SKM-1 (cell line): ENCODE results near the gene PGAP6.
"Not testable (repeated sequence)": the region's sequence is repeated elsewhere in the genome, so short reads cannot be mapped to it uniquely, and the experiment has no call there.

ENCODE experiments used
- DNase-seq: peaks from one replicate; lab custom pipeline; 2025; ENCODE audit not compliant: unreplicated experiment; lab: John Stamatoyannopoulos, UW

Gene PGAP6

DNA sequence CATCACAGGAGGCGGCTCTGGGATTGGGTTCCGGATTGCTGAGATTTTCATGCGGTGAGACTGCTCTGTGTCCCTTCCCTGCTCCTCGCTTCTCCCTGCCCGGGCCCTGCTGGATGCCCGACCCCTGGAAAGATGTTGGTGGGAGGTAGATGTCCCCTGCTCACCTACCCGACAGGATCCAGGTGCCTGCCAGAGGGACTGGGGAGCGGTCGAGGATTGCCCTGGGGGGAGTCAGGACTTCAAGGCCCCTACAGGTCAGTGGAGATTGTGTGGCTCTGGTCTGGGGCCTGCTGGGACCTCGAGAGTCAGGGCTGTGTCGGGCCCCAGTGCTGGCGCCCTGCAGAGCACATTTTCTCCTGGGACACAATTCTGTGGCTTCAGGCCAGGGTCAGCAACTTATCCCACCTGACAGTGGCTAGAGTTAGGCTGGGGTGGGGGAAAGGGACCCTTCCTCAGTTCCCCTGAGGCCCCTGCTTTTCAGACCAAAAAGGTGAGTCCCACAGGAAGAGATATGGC lies 23.3 kb upstream of the PGAP6 start:
- no peak for DNase-seq

DNA sequence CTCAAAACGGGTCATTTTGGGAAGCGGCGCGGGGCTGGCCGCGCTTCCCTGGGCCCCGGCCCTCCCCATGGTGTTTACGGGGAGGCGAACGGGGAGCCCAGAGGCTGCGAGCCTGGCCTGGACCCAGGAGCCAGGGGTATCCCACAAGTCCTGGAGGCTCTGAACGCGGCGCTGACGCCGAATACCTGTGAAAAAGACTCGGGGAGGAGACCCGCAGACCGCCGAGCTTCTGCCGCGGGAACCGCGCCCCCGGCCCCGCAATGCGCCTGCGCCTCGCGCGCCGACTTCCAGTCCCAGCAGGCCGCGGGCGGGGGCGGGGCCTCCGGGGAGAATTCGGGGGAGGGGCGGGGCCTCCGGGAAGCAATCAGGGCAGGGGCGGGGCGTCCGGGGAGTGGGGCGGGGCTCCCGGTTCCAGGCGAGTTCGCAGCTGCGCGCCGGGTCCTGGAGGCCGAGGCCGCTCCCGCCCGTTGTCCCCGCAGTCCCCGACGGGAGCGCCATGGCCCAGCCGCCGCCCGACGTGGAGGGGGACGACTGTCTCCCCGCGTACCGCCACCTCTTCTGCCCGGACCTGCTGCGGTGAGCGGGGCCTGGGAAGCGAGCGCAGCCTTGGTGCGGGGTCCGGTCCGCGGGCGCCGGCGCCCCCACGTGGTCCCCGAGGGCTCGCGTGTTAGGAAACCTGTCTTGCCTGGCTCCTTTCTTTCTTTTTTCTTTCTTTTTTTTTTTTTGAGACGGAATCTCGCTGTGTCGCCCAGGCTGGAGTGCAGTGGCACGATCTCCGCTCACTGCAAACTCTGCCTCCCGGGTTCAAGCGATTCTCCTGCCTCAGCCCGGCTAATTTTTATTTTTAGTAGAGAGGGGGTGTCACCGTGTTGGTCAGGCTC lies 19.9 kb upstream of the PGAP6 start, which contains the start of gene DECR2:
DECR2 (plus strand) TSS at position 418 of the 881 bp plus-strand sequence; CDS start at position 497, 79 bp downstream.
- peak; percentile 86 for DNase-seq

DNA sequence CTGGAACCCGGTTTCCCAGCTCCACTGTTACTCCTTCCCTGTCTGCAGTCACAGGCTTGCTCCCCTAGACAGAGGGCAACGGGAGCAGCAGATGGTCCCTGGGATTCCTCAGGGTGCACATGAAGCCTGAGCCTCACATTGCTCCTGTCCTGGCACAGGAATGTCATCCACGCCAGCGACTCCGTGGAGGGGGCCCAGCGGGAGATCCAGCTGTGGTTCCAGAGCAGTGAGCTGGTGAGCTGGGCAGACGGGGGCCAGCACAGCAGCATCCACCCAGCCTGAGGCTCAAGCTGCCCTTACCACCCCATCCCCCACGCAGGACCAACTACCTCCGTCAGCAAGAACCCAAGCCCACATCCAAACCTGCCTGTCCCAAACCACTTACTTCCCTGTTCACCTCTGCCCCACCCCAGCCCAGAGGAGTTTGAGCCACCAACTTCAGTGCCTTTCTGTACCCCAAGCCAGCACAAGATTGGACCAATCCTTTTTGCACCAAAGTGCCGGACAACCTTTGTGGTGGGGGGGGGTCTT lies 18.3 kb upstream of the PGAP6 start:
- DNase-seq, result no peak

DNA sequence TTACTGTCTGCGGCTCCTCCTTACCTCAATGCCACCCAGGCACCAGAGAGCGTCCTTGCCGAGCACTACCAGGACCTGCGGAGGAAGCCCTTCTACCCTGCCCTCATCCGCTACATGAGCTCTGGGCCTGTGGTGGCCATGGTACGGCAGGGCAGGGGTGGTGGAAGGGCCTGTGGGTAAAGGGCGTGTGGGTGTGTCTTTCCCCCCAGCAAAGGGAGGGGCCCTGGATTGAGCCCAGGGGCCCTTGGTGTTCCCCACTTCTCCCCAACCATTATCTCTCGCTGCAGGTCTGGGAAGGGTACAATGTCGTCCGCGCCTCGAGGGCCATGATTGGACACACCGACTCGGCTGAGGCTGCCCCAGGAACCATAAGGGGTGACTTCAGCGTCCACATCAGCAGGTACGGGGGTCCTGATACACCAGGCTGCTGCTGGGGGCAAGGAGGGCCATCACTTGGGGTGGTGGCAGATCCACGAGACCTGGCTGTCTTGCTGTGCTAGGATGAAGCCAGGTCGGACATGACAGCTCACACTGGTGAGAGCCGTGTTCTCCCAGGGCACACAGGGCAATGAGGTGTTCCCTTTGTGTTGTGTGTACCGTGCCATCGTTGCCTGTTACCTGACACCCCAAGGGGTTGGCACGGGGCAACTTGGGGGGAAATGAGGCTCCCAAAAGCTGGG lies 17.7 kb upstream of the PGAP6 start:
- DNase-seq, result no peak

DNA sequence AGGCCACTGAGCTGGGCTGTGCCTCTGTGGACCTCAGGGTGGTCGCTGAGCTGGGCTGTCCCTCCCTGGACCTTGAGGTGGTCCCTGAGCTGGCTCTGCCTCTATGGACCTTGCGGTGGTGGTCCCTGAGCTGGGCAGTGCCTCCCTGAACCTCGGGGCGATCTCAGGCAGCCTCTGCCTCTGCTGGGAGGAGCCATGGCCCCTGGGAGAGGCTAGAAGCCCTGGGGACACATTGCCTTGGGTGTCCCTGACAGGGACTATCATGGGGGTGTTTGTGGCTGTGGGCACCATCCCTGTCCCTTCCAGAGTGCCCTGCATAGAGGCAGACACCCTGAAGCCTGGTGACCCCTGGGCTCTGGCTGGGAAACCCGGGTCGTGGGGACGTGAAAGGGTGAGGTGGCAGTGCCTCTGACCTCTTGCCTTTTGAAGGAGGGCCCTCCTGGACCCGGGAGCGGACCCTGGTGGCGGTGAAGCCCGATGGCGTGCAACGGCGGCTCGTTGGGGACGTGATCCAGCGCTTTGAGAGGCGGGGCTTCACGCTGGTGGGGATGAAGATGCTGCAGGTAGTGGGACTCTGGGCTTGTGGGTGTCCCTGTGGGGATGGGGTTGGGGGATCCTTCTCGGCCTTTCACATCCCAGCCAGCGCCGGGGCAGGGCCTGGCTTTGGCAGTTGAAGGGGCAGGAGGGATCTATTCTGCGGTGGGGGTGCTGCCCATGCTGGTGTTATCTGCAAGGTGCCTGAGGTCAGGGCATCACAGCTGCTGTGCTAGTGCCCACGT lies 17.0 kb upstream of the PGAP6 start:
- no peak for DNase-seq

DNA sequence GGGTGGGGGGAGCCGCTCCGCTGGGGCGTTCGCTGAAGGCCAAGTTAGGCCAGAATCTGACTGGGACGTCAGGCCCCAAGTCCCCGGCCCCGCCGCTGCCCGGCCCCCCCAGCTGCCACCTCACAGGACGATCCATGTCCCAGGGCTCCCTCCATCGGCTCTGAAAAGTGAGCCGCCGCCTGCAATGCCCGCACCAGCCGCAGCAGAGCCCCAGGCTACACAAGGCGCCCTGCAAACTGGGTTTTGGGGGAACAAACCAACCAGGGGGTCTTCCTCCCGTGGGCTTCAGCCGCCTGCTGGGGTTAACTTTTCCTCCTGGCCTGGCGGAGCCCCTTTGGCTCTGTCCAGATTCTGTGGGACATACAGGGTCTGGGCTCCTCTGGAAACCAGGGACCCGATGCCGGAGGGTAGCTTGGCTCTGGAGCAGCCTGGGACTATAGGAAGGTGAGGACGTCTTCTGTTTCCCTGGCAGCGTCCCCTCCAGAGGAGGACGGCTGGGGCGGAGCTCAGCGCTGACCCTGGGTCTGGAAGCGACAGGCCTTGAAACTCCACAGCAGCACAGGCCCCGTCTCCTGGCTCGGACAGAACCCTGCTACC lies 16.1 kb upstream of the PGAP6 start:
- DNase-seq, result no peak

DNA sequence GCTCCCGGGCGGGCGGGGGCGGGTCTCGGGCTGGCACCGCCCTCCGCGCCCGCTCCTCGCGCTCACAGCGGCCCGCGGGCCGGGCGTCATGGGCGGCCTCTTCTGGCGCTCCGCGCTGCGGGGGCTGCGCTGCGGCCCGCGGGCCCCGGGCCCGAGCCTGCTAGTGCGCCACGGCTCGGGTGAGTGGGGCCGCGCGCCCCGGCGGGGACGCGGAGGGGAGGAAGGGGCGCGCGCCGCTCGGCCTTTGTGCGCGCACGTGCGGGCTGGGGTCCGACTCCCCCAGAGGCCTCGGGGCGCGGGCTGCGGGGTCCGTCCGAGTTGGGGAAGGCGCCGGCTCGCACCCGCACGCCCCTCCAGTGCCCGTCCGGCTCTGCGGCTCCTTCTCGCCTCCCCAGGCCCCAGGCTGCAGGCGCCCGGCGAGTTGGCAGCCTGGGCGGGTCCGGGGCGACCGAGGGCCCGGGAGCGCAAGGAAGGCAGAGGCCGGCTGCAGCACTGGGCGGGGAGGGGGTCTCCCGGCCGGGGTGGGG lies 15.4 kb upstream of the PGAP6 start, which contains the start of gene NME4:
NME4 (plus strand) TSS at position 65 of the 527 bp plus-strand sequence; CDS start at position 89, 24 bp downstream.
- DNase-seq, result no peak

DNA sequence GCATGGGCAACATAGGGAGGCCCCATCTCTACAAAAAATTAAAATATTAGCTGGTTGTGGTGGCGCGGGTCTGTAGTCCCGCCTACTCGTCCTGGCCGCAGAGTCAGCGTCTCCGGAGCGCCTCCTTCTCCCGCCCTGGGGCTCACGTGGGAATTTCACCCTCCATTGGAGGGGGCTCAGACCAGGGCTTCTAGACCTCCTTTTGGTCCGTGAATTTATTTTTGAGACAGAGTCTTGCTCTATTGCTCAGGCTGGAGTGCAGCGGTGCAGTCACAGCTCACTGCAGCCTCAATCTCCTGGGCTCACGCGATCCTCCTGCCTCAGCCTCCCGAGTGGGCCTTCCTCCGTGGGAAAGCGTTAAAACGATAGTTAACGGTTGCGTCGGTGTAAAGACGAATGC lies 14.8 kb upstream of the PGAP6 start:
- DNase-seq, result no peak

GRCh38 chr16:396199-396598 lies 14.4 kb upstream of the PGAP6 start:
- DNase-seq, result no peak

DNA sequence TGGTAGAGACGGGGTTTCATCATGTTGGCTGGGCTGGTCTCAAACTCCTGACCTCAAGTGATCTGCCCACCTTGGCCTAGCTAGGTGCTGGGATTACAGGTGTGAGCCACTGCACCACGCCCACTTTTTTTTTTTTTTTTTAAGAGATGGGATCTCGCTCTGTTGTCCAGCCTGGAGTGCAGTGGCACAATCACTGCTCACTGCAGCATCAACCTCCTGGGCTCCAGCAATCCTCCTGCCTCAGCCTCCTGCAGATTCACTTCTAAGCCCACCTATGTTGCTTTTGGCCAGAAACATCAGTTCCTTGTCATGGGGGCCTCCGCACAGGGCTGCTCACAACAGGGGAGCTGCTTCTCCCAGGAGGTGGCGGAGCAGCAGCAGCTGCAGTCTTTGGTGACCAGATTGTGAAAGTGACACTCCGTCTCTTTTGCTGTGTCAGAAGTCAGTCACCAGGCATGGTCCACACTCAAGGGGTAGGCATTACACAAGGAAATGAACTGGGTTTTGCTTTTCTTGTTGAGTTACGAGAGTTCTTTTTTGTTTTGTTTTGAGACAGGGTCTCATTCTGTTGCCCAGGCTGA lies 10.8 kb upstream of the PGAP6 start:
- no peak for DNase-seq

DNA sequence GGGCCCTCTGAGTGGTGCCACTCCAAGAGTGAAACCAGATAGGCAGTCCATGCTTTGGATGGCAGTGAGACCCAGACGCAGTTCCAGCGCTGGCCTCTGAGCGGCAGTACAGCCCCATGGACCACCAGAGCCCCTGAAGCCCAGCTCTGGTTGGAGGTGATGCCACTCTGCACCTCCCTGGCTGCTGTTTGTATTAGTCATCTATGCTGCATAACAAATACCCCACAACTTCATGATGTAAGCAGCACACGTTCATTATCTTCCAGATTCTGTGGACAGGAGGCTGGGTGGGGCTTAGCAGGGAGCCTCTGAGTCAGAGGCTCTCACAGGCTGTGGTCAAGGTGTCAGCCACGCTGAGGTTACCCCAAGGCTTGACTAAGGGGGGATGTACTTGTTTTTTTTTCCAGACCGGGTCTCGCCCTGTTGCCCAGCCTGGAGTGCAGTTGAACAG lies 10.1 kb upstream of the PGAP6 start:
- DNase-seq, result no peak

DNA sequence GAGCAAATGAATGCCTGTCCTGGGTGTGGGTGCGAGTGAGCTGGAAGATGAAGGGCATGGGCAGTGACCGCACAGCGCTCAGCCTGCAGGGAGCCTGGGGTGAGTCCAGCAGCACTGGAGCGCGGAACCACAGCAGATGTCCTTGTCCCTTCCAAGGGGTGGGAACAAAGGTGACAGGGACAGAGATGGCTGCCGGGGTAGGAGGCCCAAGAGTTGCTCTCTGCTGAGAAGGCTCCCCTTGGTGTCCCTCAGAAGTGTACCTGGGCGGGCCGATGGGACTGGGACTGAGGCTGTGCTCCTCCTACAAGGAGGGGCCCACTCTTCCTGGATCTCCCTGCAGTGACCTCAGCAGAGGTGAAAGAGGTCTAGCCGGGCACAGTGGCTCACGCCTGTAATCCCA lies 7.6 kb upstream of the PGAP6 start:
- no peak for DNase-seq

DNA sequence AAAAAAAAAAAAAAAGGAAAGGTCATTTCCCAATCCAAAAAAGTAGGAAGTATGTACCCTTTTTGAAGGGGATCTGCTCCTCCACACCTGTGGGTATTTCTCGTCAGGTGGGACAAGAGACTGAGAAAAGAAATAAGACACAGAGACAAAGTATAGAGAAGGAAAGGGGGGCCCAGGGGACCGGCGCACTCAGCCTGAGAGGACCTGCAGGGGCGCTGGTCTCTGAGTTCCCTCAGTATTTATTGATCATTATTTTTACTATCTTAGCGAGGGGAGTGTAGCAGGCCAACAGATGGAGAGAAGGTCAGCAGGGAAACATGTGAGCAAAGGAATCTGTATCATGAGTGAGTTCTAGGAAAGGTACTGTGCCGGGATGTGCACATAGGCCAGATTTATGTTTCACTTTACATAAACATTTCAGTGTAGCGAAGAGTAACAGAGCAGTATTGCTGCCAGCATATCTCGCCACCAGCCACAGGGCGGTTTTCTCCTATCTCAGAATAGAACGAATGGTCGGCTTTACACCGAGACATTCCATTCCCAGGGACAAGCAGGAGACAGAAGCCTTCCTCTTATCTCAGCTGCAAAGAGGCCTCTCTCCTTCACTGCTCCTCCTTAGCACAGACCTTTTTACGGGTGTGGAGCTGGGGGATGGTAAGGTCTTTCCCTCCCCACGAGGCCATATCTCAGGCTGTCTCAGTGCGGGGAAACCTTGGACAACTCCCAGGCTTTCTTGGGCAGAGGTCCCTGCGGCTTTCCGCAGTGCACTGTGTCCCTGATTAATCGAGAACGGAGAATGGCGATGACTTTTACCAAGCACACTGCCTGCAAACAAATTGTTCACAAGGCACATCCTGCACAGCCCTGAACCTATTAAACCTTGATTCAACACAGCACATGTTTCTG lies 6.2 kb upstream of the PGAP6 start:
- not testable (repeated sequence) for DNase-seq

DNA sequence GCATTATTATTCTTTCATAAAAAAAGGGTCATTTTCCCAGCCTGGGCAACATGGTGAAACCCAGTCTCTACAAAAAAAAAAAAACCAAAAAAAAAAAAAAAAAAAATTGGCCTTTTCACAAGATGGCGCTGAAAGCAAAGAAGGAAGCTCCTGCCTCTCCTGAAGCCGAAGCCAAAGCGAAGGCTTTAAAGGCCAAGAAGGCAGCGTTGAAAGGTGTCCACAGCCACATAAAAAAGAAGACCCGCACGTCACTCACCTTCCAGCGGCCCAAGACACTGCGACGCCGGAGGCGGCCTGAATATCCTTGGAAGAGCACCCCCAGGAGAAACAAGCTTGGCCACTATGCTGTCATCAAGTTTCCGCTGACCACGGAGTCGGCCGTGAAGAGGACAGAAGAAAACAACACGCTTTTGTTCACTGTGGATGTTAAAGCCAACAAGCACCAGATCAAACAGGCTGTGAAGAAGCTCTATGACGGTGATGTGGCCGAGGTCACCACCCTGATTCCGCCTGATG lies 4.9 kb upstream of the PGAP6 start:
- no peak for DNase-seq

DNA sequence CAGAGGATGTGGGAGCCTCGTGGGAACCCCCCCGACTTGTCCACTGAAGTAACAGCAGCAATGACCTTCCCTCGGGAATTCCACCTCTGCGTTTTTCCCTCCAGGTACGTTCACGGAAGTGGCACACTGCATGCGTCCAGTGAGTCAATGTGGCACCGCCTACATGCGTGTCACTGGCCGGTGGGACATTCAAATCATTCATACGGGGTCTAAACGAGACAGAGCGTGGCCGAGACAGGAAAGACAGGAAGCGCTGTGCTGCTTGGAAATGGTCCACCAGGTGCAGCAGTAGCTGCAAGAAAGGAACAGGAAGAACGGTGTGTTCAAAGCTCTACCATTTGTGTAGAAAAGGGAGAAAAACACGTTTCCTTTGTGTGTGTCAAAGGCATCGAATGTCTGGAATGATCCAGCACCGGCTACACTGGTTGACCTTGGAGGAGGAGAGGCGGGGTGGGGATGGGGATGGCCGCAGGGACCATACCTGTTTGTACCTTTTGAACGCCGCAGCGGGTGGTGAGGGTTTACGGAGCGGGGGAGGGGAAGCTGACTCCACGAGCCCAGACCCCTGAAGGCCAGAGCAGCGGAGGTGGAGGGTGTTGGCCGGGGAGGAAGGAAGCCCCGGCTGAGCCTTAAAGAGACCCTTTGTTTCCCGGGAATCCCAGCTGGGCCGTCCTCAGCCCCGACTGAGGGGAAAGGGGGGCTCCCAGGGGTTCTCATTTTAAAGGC lies 1.7 kb upstream of the PGAP6 start:
- DNase-seq, result no peak

DNA sequence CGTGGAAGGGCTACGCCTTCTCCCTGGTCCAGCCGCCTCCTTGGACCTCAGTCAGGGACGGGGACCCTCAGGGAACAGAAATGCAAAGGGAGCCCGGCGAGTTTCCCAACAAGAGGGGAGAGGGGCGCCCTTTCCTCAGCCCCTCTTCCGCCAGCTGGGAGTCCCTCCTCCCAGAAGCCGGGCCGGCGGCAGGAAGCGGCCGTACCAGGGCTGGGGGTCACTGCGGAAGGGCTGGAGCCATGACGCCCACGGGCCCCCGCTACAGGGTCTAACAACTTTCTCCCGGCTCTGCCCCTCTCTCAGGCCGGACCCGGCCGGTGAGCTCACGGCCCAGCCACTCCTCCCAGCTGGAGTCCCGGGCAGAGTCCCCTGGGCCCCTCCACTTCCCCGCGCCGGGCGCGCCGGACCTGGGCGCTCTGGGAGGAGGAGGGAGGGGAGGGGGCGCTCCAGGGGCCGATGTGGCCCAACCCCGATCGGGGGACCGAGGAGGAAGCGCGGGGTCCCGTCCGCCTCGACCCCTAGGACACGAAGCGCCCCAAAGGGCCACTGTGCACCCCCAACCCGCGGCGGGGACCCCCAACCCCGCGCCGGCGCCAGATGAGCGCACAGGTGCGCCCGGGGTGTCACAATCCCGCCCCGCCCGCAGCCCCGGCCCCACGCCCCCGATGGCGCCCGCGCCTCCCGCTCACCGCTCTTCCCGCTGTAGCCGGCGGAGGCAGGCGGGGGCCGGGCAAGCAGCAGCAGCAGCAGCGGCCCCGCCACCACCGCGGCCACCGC lies 578 bp downstream of the PGAP6 start:
- no peak for DNase-seq

- DNase-seq, result no peak
Observed at GRCh38 chr16:380762-381011, 1.1 kb downstream of the PGAP6 start.
